CD4-positive, alpha-beta T cell treated with Interleukin-15 for 1 hour (primary cell): Measurements from ENCODE around the gene PCED1B.
"Not testable (repeated sequence)": the region's sequence is repeated elsewhere in the genome, so short reads cannot be mapped to it uniquely, and the experiment has no call there.

Experiments
- DNase-seq: peaks from one replicate; pipeline ENCODE4 v3.0.0-alpha.2; 2020

PCED1B gene

DNA sequence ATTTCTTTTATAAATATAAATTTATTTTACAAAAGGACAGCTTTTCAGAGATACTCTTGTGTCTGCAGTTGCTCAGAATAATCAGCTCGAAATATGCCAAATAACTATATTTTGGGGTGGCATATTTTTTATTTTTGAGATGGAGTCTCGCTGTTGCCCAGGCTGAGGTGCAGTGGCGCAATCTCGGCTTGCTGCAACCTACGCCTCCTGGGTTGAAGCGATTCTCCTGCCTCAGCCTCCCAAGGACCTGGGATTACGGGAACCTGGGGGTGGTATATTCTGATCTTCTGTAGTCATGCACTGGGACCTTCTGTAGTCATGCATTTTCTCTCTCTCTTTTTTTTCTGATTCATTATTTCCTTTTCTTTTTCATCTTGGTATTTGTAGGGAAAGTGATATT, 135.3 kb downstream of the PCED1B start:
- no peak for DNase-seq

DNA sequence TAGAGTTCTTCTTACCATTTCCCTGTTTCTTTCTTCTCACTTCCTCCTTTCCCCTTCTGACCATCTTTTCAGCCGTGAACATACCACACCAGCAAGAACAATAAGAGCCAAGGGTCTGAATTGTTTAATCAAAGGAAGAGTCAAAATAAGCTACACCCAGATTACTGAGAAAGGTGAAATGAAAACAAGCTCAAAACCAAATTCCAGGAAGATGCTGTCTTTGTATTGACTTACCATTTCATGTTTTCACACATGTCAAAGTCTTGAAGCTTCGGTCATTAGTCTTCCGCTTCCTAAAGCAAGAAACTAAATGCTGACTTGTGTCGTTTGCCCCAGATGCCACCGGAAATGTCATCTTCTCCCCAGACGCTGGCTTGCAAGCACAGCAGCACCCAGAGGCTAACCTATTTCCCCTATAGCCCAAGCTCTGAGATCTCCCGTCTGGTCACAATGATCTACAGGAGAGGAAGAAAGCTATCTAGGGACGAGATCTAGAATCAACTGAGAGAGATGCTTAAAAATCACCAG, 136.8 kb downstream of the PCED1B start:
- peak; percentile 87 for DNase-seq

DNA sequence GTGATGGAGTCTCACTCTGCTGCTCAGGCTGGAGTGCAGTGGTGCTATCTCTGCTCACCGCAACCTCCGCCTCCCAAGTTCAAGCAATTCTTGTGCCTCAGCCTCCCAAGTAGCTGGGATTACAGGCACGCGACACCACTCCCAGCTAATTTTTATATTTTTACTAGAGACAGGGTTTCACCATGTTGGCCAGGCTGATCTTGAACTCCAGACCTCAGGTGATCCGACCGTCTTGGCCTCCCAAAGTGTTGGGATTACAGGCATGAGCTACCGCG, 138.1 kb downstream of the PCED1B start:
- not testable (repeated sequence) for DNase-seq

DNA sequence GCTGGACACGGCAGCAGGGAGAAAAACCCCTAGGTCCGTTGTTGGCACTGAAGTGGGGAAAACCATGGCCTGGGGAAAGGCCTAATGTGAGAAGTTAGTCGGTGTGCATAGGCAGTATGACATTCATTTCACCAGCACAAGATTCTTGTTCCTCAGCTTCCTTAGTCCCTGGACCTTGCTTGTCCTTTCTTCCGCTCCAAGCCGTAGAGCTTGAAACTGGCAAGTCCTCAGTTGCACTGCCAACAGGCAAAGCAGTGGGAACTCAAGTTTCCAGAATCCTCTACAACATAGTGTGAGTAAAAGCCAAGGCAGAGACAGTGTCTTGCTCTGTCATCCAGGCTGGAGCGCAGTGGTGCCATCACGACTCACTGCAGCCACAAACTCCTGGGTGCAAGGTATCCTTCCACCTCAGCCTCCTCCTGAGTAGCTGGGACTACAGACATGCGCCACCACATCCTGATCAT, 138.8 kb downstream of the PCED1B start:
- peak; percentile 41 for DNase-seq

DNA sequence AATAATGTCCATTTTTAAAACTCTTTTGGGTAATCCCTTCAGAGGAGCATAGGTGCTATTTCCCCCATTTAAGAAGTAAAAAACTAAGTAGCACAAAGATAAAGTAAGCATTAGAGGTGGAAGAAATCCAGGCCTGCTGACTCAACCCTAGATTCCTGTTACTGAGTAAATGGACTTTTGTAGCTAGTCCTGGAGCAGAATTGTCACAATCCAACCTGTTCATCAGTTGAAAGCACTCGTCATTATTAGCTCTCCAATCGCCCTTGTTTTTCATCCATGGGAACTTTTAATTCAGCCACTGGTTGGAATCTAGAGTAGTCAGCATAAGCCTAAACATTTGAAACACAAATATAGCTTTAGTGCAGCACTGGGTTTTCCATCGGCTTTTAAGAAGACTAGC, 139.8 kb downstream of the PCED1B start:
- DNase-seq = no peak

DNA sequence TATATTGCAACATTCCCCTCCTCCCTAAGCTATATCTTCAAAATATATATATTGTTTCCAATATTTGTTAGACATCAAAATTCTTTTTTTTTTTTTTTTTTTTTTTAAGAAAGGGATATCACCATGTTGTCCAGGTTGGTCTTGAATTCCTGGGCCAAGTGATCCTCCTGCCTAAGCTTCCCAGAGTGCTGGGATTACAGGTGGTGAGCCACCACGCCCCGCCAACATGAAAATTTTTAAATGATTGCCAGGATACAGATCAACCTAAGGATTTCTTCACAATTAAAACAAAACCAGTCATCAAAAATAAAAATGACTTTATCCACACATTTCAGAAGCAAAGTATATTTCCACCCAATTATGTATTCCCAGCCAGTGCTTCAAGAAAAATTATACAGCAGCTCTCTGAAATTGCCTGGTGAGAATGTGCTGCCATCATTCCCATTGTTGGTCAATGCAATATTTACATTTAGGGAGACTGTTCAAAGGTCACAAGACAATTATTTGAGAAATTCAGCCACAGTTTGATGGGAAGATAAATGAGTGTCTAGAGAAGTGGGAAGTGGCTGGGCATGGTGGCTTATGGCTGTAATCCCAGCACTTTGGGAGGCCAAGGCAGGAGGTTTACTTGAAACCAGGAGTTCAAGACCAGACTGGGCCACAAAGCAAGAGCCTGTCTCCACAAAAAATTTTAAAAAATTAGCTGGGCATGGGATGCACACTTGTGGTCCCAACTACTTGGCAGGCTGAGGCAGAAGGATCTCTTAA, 142.0 kb downstream of the PCED1B start:
- DNase-seq = no peak

DNA sequence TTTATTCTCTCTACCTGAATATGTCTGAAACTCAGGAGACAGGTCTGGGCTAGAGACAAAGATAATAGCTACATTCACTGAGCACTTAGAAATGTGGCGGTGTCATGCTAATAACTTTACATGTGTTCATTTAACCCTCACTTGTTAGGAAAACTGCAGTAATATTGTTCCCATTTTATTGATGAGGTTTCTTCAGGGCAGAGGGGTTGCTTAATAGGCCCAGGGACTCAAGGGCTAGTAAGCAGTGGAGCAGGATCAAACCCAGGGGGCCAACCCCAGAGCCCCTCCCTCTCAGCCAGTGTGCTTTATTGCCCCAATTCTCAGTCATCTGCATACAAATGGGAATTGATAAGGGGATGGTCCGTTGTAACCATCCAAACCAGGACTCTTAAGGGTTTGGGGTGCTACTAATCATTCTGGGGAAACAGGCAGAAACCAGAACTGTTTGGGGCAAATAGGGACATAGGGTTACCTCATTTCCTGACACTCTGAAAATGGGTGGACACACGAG, 143.2 kb downstream of the PCED1B start:
- DNase-seq = no peak

DNA sequence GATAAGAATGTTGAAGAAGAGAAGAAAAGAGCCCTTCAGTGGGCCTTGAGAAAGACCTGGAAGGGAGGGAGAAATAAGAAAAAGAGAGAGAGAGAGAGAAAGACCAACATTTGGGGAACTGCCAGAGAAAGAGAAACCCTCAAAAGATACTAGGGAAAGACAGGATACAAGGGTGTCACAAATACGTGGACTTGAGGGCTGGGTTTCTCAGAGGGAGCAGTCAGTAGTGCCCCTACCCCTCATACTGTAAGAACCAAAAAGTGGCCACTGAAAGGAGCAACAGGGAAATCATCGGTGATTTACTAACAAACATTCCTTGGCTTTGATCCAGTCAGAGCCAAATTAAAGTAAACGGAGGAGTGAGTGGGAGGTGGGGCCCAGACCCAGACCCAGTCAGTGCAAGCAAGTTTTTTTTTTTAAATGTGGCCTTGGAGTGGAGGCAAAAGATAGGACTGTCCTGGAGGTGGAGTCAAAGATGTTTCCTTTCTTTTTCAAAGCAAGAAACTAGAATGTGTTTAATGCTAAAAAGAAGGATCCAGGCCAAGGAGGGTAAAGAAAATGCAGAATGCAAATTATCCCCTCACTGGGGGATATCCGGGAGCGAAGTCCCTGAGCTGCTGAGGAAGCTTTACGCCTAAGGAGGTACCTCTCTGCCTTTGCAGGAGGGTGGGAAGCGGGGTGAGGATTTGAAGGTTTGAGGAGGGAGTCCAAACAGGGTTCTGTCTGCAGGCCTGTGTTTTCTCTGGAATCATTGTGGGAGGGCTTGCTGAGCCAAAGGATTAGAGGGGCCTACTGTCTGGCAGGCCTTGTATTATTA, 143.8 kb downstream of the PCED1B start:
- DNase-seq = no peak

DNA sequence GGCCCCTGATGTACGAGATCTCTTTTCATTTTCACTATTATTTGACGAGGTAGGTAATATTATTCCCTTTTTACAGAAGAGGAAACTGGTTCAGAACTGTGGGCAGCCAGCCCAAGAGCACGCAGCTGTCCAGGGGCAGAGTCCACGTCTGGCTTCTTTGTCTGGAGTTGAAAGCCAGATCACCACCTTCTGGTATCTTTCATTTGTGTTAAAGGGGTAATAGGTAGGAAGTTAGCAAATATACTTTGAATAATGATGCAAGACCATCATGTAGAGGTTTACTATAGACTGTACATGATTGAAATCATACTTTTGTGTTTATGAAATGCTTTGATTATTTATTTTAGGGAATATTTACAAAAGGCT, 144.4 kb downstream of the PCED1B start:
- DNase-seq = no peak

DNA sequence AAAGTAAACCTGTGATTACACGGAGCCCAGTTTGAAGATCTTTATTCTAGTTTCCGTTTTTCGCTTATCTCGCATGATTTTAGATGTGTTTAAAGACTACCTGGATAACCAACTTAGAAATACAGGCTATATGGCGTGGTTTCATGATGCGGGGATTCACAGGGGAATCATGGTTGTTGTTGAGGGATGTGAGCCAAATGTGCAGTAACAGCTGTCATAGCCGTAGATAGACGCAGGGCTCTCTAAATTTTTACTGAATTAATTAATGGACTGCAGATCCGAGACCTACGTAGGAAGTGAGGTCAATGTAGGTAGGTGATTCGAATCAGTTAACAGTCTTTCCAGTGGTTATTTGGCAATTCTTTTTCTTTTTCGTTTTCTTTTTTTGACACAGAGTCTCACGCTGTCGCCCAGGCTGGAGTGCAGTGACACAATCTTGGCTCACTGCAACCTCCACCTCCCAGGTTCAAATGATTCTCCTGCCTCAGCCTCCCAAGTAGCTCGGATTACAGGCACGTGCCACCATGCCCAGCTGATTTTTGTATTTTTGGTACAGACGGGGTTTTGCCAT, 145.2 kb downstream of the PCED1B start:
- no peak for DNase-seq

DNA sequence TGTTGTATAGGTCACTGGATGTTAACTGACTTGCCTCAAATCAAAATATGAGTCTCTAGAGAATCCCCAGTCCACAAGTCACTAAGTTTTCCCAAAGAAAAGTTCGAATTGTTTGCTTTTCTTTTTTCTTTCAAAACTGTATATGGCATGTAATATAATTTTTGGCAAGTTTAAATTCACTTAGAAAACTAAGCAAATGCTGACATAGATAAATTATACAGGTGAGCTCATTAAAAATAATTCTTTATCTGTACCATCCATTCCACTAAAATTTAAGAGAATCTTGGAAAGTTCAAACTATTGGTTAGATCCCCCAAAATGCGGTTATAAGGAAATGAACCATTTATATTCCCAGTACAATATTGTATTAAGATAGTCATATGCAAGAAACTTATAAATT, 145.9 kb downstream of the PCED1B start:
- DNase-seq = no peak

DNA sequence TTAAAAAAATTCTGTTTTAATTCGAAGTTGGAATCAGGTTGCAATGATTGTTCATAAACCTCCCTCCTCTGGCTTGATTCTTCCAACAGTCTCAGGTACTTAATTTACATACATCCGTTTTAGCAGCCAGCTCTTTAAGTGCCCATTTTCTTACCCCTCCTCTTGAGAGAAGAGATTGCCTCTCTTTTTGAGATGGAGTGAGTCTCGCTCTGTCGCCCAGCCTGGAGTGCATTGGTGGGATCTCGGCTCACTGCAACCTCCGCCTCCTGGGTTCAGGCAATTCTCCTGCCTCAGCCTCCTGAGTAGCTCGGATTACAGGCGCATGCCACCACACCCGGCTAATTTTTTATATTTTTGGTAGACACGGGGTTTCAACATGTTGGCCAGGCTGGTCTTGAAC, 146.8 kb downstream of the PCED1B start:
- no peak for DNase-seq

DNA sequence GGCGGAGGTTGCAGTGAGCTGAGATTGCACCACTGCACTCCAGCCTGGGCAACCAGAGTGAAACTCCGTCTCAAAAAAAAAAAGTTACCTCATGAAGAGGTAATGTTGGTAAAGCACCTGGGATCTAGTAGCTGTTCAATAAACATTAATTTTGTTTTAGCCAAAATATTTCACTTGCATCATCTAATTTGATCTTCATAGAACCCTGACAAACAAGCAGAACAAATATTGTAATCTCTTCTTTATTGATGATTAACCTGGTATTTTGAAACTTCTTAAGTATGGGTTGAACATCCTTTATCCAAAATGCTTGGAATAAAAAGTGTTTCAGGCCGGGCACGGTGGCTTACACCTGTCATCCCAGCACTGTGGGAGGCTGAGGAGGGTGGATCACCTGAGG, 149.4 kb downstream of the PCED1B start:
- no peak for DNase-seq

DNA sequence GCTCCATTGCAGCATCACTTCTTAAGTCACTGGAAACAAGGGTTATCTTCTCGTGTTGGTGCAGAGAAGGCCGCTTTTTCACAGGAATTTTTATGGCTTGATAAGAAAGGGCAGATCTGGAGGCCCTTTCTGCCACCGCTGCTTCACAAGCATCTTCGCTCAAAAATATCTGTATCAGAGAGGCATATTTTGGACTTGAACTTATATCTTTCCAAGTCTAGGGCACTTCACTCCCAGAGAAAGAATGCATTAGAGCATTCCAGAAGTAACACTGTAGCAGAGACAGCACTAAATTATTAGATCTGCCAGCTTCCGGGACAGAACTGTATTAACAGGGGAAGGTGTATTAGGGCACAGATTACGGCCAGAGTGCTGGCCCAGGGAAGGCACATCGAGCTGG, 152.0 kb downstream of the PCED1B start:
- DNase-seq = no peak

DNA sequence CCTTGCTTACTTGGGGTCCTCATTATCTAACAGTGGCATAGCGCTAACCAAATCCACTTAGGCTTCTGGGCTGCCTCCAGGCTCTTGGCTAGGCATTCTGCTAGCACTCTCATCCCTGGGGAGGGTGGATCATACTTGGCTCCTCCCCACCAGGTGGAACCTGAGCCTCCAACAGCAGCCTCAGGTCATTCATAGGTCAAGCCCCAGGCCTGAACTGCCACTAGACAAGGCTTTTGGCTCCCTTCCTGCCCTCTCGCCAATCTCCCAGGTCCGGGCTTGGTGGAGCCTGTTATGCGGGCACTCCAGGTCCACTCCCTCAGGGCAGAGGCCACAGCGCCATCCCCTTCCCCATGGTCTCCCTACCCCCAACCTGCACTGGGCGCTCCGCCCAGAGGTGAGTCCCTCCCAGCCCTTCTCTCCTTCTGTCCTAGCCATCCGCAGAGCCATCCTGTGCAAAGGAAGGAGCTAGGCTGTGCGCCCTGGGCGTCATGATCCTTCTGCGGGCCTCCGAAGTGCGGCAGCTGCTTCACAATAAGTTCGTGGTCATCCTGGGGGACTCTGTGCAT, 155.2 kb downstream of the PCED1B start:
- DNase-seq = no peak

DNA sequence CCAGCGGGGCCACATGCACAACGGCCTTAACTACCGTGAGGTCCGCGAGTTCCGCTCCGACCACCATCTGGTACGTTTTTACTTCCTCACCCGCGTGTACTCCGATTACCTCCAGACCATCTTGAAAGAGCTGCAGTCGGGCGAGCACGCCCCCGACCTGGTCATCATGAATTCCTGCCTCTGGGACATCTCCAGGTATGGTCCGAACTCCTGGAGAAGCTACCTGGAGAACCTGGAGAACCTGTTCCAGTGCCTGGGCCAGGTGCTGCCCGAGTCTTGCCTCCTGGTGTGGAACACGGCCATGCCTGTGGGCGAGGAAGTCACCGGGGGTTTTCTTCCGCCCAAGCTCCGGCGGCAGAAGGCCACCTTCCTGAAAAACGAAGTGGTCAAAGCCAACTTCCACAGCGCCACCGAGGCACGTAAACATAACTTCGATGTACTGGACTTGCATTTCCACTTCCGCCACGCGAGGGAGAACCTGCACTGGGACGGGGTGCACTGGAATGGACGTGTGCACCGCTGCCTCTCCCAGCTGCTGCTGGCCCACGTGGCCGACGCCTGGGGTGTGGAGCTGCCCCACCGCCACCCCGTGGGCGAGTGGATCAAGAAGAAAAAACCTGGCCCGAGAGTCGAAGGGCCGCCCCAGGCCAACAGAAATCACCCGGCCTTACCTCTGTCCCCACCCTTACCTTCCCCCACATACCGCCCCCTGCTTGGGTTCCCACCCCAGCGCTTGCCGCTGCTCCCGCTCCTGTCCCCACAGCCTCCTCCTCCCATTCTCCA, 156.0 kb downstream of the PCED1B start:
- no peak for DNase-seq

DNA sequence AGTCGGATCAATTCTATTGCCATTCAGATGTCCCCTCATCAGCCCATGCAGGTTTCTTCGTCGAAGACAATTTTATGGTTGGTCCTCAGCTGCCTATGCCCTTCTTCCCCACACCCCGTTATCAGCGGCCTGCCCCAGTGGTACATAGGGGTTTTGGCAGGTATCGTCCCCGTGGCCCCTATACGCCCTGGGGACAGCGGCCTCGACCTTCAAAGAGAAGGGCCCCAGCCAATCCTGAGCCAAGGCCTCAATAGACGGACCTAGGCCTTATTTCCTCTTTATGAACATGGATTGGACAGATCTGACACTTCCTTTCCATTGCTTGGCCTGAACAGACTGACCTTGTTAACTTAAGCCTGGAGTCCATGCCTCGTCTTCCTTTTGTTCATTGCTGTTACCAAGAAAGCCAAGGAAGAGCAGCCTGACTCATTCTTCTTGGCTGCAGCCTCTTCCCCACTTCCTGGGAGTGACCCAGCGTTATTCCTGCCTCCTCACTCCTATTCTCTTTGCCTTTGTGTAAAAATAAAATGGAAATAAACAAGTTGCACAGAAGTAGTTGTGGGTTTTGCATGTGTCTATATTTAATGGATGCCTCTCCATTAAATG, 156.8 kb downstream of the PCED1B start:
- DNase-seq = no peak

DNA sequence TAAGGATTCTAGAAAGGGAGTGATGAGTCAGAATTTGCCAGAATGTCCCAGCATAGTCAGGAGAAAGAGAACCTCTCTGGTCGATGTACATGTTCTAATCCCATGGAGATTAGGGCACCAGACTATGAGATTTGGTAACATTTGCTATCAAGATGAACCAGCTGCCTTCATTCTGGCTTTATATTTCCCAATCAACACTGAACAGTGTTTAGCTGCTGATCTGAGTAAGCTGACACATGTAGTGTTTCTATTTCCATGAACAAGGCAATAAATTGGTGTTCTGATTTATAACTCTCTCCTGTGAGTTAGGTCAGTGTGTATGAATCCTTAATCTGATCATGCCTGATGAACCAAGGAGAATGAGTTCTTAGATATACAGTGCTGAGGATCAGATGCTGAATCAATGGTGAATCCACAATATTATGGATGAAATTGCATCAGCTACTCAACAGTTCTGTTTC, 158.4 kb downstream of the PCED1B start:
- DNase-seq = no peak

DNA sequence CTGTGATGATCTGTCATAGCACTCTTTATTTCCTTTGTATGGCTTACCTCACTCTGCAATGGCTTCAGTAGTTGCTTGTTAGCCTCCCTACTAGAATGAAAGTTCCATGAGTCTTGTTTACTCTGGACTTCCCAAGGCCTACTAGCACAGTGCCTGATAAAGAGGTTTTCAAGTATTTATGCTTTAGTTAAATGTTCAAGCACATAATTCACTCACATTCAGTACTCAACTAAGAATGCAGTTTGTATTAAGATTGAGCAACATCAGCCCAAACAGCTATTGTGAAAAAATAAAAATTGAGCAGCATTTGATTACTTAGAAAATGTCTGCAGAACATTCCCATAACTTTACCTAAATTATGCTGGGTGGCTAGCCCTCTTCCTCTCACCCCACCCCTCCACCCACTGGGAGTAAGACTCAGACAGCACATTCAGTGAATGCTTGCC, 159.3 kb downstream of the PCED1B start:
- DNase-seq = no peak

DNA sequence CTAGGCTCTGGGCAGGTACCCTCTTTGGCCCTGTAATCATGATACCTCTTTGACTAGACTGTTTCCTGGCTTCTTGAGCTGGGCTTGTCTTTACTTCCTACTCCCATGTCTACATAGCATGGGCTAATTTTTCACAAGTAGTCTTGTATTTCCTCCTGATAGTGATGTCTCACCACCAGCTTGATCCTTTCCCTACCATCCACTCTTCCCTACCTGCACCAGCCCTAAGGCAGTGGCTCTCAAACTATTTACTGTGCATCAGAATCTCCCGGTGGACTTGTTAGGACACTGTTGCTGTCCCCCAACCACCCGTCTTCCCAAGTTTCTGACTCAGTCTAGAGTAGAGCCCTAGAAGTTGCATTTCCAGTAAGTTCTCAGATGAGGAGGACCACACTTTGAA, 163.0 kb downstream of the PCED1B start:
- no peak for DNase-seq

DNA sequence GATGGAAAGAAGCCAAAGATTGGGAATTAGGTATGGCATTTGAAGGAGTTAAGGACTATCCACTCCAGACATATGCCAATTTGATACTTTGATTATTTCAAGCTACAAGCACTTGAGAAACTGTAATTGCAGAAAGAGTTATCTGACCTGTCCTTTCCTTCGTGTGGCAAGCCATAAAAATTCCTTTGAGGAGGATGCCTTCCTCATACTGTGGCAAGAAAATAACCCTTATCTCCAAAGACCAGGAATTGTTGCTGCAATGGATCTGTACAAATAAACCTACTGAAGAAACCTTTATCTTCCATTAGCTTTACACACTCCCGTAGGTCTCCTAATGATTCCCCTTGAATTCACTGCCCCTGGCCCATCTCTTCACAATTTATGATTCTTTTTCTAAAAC, 165.4 kb downstream of the PCED1B start:
- no peak for DNase-seq

DNA sequence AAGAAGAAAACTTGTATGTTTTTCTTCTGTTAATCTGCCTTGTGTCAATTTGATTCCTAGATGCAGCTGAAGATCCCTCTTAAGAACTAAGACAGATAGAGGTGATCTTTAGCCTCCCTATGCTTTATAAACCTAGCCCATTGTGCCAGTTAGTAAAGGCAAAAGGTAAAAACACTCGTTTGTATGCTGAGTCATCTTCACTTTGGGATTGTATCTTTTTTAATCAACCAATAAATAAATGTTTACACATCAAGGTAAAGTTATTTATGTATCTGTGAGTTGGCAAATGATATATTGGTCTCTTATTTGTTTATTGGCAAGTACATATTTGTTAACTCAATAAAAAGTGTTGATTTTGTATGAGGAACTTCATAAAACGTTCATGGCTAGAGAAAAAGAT, 166.2 kb downstream of the PCED1B start:
- DNase-seq = no peak
